ENCODE measurements around the gene GYG1.

- TF ChIP-seq, protein P1, sequence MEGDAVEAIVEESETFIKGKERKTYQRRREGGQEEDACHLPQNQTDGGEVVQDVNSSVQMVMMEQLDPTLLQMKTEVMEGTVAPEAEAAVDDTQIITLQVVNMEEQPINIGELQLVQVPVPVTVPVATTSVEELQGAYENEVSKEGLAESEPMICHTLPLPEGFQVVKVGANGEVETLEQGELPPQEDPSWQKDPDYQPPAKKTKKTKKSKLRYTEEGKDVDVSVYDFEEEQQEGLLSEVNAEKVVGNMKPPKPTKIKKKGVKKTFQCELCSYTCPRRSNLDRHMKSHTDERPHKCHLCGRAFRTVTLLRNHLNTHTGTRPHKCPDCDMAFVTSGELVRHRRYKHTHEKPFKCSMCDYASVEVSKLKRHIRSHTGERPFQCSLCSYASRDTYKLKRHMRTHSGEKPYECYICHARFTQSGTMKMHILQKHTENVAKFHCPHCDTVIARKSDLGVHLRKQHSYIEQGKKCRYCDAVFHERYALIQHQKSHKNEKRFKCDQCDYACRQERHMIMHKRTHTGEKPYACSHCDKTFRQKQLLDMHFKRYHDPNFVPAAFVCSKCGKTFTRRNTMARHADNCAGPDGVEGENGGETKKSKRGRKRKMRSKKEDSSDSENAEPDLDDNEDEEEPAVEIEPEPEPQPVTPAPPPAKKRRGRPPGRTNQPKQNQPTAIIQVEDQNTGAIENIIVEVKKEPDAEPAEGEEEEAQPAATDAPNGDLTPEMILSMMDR (IDR thresholded peaks at IDR 0.05; ENCODE audit: low read depth, low read length): no peak
- no peak for TF ChIP-seq EZH2phosphoT487 (IDR thresholded peaks at IDR 0.05; ENCODE audit: low read depth)
Measured at GRCh38 chr3:148968321-148968720, 23.0 kb upstream of the GYG1 start.

Data from OCI-LY3 (cell line).